ENCODE data around the gene LRRC1.

The LRRC1 gene

GRCh38 chr6:53857318-53858094 is 62.7 kb downstream of the LRRC1 start:
- ATAC-seq: no peak
- TF ChIP-seq TOX (CRISPR knock-in tag; IDR thresholded peaks at IDR 0.05; ENCODE audit: borderline replicate concordance): no peak
- TF ChIP-seq GLIS3 (CRISPR knock-in tag; IDR thresholded peaks at IDR 0.05): no peak
- TF ChIP-seq ZNF8 (CRISPR knock-in tag; IDR thresholded peaks at IDR 0.05): no peak
- no peak for TF ChIP-seq TSHZ2 (CRISPR knock-in tag; IDR thresholded peaks at IDR 0.05)
- TF ChIP-seq ZFP30 (CRISPR knock-in tag; IDR thresholded peaks at IDR 0.05): no peak
- no peak for TF ChIP-seq ESRRG (CRISPR knock-in tag; IDR thresholded peaks at IDR 0.05)
- TF ChIP-seq CREB5 (CRISPR knock-in tag; IDR thresholded peaks at IDR 0.05; ENCODE audit: low read depth): no peak
- TF ChIP-seq, protein P1, sequence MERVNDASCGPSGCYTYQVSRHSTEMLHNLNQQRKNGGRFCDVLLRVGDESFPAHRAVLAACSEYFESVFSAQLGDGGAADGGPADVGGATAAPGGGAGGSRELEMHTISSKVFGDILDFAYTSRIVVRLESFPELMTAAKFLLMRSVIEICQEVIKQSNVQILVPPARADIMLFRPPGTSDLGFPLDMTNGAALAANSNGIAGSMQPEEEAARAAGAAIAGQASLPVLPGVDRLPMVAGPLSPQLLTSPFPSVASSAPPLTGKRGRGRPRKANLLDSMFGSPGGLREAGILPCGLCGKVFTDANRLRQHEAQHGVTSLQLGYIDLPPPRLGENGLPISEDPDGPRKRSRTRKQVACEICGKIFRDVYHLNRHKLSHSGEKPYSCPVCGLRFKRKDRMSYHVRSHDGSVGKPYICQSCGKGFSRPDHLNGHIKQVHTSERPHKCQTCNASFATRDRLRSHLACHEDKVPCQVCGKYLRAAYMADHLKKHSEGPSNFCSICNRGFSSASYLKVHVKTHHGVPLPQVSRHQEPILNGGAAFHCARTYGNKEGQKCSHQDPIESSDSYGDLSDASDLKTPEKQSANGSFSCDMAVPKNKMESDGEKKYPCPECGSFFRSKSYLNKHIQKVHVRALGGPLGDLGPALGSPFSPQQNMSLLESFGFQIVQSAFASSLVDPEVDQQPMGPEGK (CRISPR knock-in tag; IDR thresholded peaks at IDR 0.05; ENCODE audit: borderline replicate concordance): no peak
- no peak for TF ChIP-seq BACH2 (CRISPR knock-in tag; IDR thresholded peaks at IDR 0.05; ENCODE audit: borderline replicate concordance)
- no peak for TF ChIP-seq ISL1 (CRISPR knock-in tag; IDR thresholded peaks at IDR 0.05)
- TF ChIP-seq TCF4 (CRISPR knock-in tag; IDR thresholded peaks at IDR 0.05; ENCODE audit: borderline replicate concordance): no peak

- TF ChIP-seq BACH2 (CRISPR knock-in tag; IDR thresholded peaks at IDR 0.05; ENCODE audit: borderline replicate concordance): no peak
- no peak for TF ChIP-seq CSRNP3 (CRISPR knock-in tag; IDR thresholded peaks at IDR 0.05)
- no peak for TF ChIP-seq ISL1 (CRISPR knock-in tag; IDR thresholded peaks at IDR 0.05)
- no peak for TF ChIP-seq CREB5 (CRISPR knock-in tag; IDR thresholded peaks at IDR 0.05; ENCODE audit: low read depth)
- no peak for TF ChIP-seq ZNF70 (CRISPR knock-in tag; IDR thresholded peaks at IDR 0.05)
- no peak for TF ChIP-seq TOX (CRISPR knock-in tag; IDR thresholded peaks at IDR 0.05; ENCODE audit: borderline replicate concordance)
- TF ChIP-seq GLIS3 (CRISPR knock-in tag; IDR thresholded peaks at IDR 0.05): no peak
- no peak for ATAC-seq
Observed at GRCh38 chr6:53858196-53858595, 63.4 kb downstream of the LRRC1 start.

DNA sequence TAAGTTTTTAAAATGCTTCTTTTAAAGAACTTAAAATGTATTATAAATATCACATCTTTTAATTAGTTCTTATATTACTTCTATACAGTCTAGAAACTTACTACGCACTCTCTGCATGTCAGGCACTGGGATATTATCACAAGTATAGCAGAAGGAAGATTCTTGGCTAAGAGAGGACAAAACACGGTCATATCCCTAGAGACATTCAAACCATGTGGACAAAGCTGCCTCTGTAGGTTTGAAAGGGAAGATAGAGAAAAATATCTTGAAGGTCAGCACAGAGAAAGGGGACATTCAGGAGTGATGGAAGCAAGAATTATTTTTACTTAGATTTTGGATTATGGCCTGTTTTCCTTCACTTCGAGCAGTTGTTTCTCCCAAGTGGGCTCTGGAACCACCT is 64.1 kb downstream of the LRRC1 start:
- ATAC-seq: no peak
- TF ChIP-seq RARB (CRISPR knock-in tag; IDR thresholded peaks at IDR 0.05): no peak
- no peak for TF ChIP-seq ZFP30 (CRISPR knock-in tag; IDR thresholded peaks at IDR 0.05)
- no peak for TF ChIP-seq ZNF70 (CRISPR knock-in tag; IDR thresholded peaks at IDR 0.05)
- TF ChIP-seq GLIS3 (CRISPR knock-in tag; IDR thresholded peaks at IDR 0.05): no peak
- no peak for TF ChIP-seq ZC3H10 (CRISPR knock-in tag; IDR thresholded peaks at IDR 0.05)
- no peak for TF ChIP-seq CSDC2 (CRISPR knock-in tag; IDR thresholded peaks at IDR 0.05)
- no peak for TF ChIP-seq CSRNP3 (CRISPR knock-in tag; IDR thresholded peaks at IDR 0.05)
- no peak for TF ChIP-seq CREB5 (CRISPR knock-in tag; IDR thresholded peaks at IDR 0.05; ENCODE audit: low read depth)
- no peak for TF ChIP-seq ZFP3 (CRISPR knock-in tag; IDR thresholded peaks at IDR 0.05)
- TF ChIP-seq, protein P2, sequence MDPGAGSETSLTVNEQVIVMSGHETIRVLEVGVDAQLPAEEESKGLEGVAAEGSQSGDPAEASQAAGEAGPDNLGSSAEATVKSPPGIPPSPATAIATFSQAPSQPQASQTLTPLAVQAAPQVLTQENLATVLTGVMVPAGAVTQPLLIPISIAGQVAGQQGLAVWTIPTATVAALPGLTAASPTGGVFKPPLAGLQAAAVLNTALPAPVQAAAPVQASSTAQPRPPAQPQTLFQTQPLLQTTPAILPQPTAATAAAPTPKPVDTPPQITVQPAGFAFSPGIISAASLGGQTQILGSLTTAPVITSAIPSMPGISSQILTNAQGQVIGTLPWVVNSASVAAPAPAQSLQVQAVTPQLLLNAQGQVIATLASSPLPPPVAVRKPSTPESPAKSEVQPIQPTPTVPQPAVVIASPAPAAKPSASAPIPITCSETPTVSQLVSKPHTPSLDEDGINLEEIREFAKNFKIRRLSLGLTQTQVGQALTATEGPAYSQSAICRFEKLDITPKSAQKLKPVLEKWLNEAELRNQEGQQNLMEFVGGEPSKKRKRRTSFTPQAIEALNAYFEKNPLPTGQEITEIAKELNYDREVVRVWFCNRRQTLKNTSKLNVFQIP (CRISPR knock-in tag; IDR thresholded peaks at IDR 0.05; ENCODE audit: borderline replicate concordance, low read depth): no peak
- no peak for TF ChIP-seq BACH2 (CRISPR knock-in tag; IDR thresholded peaks at IDR 0.05; ENCODE audit: borderline replicate concordance)
- no peak for TF ChIP-seq ZNF8 (CRISPR knock-in tag; IDR thresholded peaks at IDR 0.05)
- TF ChIP-seq ARNTL (CRISPR knock-in tag; IDR thresholded peaks at IDR 0.05; ENCODE audit: borderline replicate concordance, low read depth): no peak
- no peak for TF ChIP-seq TCF4 (CRISPR knock-in tag; IDR thresholded peaks at IDR 0.05; ENCODE audit: borderline replicate concordance)
- TF ChIP-seq ESRRG (CRISPR knock-in tag; IDR thresholded peaks at IDR 0.05): no peak
- no peak for TF ChIP-seq PPARA (CRISPR knock-in tag; IDR thresholded peaks at IDR 0.05; ENCODE audit: borderline replicate concordance)
